ENCODE measurements around the gene LUC7L3. TPM values are rescaled to one million over a fixed set of nuclear protein-coding genes. Genes with fewer than 3 reads are reported as not detected.

The LUC7L3 gene
- total RNA-seq, 2 donors from 2014 or later = 122 to 169 TPM

- Mint-ChIP-seq H3K27me3 (ENCODE audit: insufficient read depth) (no peaks in the 10 kb centered on the region), H3K36me3 (ENCODE audit: low read depth) (no peaks in the 10 kb centered on the region), H3K27ac (no peak overlapping the region), H3K4me1 (peaks cover 27% of the 10 kb centered on the region), H3K4me3 (no peak overlapping the region), H3K9me3 (no peaks in the 10 kb centered on the region)
- peak; percentile 51 for DNase-seq
- TF ChIP-seq, protein P1, sequence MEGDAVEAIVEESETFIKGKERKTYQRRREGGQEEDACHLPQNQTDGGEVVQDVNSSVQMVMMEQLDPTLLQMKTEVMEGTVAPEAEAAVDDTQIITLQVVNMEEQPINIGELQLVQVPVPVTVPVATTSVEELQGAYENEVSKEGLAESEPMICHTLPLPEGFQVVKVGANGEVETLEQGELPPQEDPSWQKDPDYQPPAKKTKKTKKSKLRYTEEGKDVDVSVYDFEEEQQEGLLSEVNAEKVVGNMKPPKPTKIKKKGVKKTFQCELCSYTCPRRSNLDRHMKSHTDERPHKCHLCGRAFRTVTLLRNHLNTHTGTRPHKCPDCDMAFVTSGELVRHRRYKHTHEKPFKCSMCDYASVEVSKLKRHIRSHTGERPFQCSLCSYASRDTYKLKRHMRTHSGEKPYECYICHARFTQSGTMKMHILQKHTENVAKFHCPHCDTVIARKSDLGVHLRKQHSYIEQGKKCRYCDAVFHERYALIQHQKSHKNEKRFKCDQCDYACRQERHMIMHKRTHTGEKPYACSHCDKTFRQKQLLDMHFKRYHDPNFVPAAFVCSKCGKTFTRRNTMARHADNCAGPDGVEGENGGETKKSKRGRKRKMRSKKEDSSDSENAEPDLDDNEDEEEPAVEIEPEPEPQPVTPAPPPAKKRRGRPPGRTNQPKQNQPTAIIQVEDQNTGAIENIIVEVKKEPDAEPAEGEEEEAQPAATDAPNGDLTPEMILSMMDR (conservative IDR thresholded peaks at IDR 0.05) = no peak
- 85 to 100% methylated on average over 1 to 2 of the region's 2 CpGs for WGBS, 2 experiments (ENCODE audit: insufficient coverage in 1 of 2, insufficient read length in 1 of 2)
- Histone ChIP-seq H3K36me3 (ENCODE audit: control insufficient read depth, insufficient read depth, low read length) (no peaks in the 10 kb centered on the region), H3K9ac (ENCODE audit: extremely low read depth, low read length, poor library complexity, severe bottlenecking) (no peak overlapping the region), H3K4me1 (ENCODE audit: control insufficient read depth, insufficient read depth, low read length) (peaks cover 12% of the 10 kb centered on the region), H3K4me3 (ENCODE audit: low read length) (no peak overlapping the region), H3K9me3 (ENCODE audit: control insufficient read depth, low read length) (no peaks in the 10 kb centered on the region), H3K27ac (ENCODE audit: low read depth, low read length) (peak overlapping the region; percentile 69), H3K27me3 (ENCODE audit: control insufficient read depth, insufficient read depth, low read length, poor library complexity, severe bottlenecking) (no peaks in the 10 kb centered on the region)
These were observed 44.5 kb downstream of the LUC7L3 start for GRCh38 chr17:50763716-50764475.

- WGBS, 2 experiments (ENCODE audit: insufficient coverage in 1 of 2, insufficient read length in 1 of 2) = 60 to 95% methylated on average over 1 to 2 of the region's 2 CpGs
- peaks cover 27% of the 10 kb centered on the region for H3K4me1 Mint-ChIP-seq
These were observed 45.3 kb downstream of the LUC7L3 start for GRCh38 chr17:50764734-50765149.

DNA sequence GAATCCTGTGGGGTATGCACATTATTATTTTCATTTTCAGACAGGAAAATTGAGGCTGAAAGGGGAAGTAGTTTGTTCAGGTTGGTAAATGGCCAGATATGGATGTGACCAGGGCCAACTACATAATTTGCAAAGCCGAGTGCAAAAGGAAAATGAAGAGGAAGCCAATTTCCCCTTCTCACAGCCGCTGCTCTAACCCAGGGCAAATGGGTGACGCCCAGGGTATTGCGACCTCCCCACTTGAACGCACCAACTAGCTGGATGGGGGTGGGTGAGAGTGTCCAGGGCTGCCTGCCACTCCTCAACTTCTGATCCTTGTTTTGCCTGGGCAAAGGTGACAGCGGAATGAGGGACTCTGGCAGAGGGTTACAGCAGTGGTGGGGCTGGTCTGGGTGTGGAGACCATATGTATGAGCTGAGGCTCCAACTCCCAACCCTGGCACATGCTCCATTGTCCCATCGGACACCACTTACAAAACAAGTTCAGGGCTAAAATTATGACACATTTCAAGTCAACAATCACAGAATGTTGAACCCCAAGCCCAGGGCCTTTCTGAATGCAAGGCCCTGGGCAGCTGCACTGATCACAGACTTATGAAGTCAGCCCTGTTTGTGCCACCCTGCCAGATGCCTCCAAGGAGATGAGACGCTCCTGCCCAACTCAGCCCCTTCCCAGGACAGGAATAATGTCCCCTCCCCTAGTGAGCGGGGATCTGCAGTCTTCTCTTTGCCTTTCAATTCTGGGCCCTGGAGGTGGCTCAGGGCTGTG, 46.2 kb downstream of the LUC7L3 start:
- H3K4me1 ChIP-seq (ENCODE audit: control insufficient read depth, insufficient read depth, low read length) = peaks cover 12% of the 10 kb centered on the region
- H3K27me3 Mint-ChIP-seq (ENCODE audit: insufficient read depth) = peaks cover 2% of the 10 kb centered on the region
- 87 to 95% methylated on average over 7 to 9 of the region's 9 CpGs for WGBS, 2 experiments (ENCODE audit: insufficient coverage in 1 of 2, insufficient read length in 1 of 2)

More at GRCh38 chr17:50764734-50765149, 45.3 kb downstream of the LUC7L3 start:
- Mint-ChIP-seq H3K4me3 (no peak overlapping the region), H3K9me3 (no peaks in the 10 kb centered on the region), H3K27me3 (ENCODE audit: insufficient read depth) (peaks cover 2% of the 10 kb centered on the region), H3K27ac (no peak overlapping the region), H3K36me3 (ENCODE audit: low read depth) (no peaks in the 10 kb centered on the region)
- Histone ChIP-seq H3K27me3 (ENCODE audit: control insufficient read depth, insufficient read depth, low read length, poor library complexity, severe bottlenecking) (no peaks in the 10 kb centered on the region), H3K9me3 (ENCODE audit: control insufficient read depth, low read length) (no peaks in the 10 kb centered on the region), H3K4me3 (ENCODE audit: low read length) (no peak overlapping the region), H3K4me1 (ENCODE audit: control insufficient read depth, insufficient read depth, low read length) (peaks cover 12% of the 10 kb centered on the region), H3K36me3 (ENCODE audit: control insufficient read depth, insufficient read depth, low read length) (no peaks in the 10 kb centered on the region), H3K9ac (ENCODE audit: extremely low read depth, low read length, poor library complexity, severe bottlenecking) (no peak overlapping the region), H3K27ac (ENCODE audit: low read depth, low read length) (peak overlapping the region; percentile 69)
- TF ChIP-seq, protein P1 (conservative IDR thresholded peaks at IDR 0.05) = no peak
- peak; percentile 40 for DNase-seq

More for the DNA sequence above, 46.2 kb downstream of the LUC7L3 start:
- Mint-ChIP-seq H3K4me3 (no peak overlapping the region), H3K9me3 (no peaks in the 10 kb centered on the region), H3K4me1 (peaks cover 27% of the 10 kb centered on the region), H3K36me3 (ENCODE audit: low read depth) (no peaks in the 10 kb centered on the region), H3K27ac (no peak overlapping the region)
- Histone ChIP-seq H3K9me3 (ENCODE audit: control insufficient read depth, low read length) (no peaks in the 10 kb centered on the region), H3K27ac (ENCODE audit: low read depth, low read length) (peak overlapping the region; percentile 69), H3K36me3 (ENCODE audit: control insufficient read depth, insufficient read depth, low read length) (no peaks in the 10 kb centered on the region), H3K4me3 (ENCODE audit: low read length) (no peak overlapping the region), H3K9ac (ENCODE audit: extremely low read depth, low read length, poor library complexity, severe bottlenecking) (no peak overlapping the region), H3K27me3 (ENCODE audit: control insufficient read depth, insufficient read depth, low read length, poor library complexity, severe bottlenecking) (no peaks in the 10 kb centered on the region)
- TF ChIP-seq, protein P1 (conservative IDR thresholded peaks at IDR 0.05) = no peak
- peak; percentile 55 for DNase-seq

Data from endodermal cell (in vitro differentiated cells).